ENCODE results near the gene CALM3. TPM values are rescaled to one million over a fixed set of nuclear protein-coding genes. Genes with fewer than 3 reads are reported as not detected.

CALM3 gene
- total RNA-seq, 2 donors from 2014 or later = 70.5 to 79.6 TPM

GRCh38 chr19:46617601-46618000 is 16.5 kb downstream of the CALM3 start:
- 39 to 48% methylated on average over 6 of the region's 6 CpGs for WGBS, 2 donors
- H3K27ac ChIP-seq = peak overlapping the region; percentile 66 to 92 (median 76)
- ATAC-seq (no peak), DNase-seq (peak in 1 of 4 donors; percentile 30)
- no peaks in the 10 kb centered on the region for H3K27me3 ChIP-seq
- no peak overlapping the region for H3K4me3 ChIP-seq
- no peaks in the 10 kb centered on the region for H3K36me3 ChIP-seq (replicated peaks in 1 of 2; ENCODE audit: insufficient read depth in 1 of 2, low read depth in 2 of 2)
- TF ChIP-seq POLR2A (IDR thresholded peaks at IDR 0.05) (no peak), CTCF (IDR thresholded peaks at IDR 0.05) (no peak)
- H3K9me3 ChIP-seq = no peaks in the 10 kb centered on the region
- H3K4me1 ChIP-seq = peaks cover 49% of the 10 kb centered on the region
- intact Hi-C loops (cut with DNase I) = no loop called here

GRCh38 chr19:46618670-46619231 is 17.6 kb downstream of the CALM3 start:
- Histone ChIP-seq H3K36me3 (replicated peaks in 1 of 2; ENCODE audit: insufficient read depth in 1 of 2, low read depth in 2 of 2) (no peaks in the 10 kb centered on the region), H3K27ac (peak overlapping the region; percentile 52 to 92 (median 75)), H3K4me3 (no peak overlapping the region), H3K4me1 (peaks cover 49% of the 10 kb centered on the region), H3K27me3 (no peaks in the 10 kb centered on the region), H3K9me3 (no peaks in the 10 kb centered on the region)
- TF ChIP-seq POLR2A (IDR thresholded peaks at IDR 0.05) (no peak), CTCF (IDR thresholded peaks at IDR 0.05) (no peak)
- DNase-seq (peak; percentile 78 to 92 (median 83)), ATAC-seq (peak; percentile 86)
- intact Hi-C loops (cut with DNase I) = no loop called here
- 14 to 31% methylated on average over 9 of the region's 9 CpGs for WGBS, 2 donors

GRCh38 chr19:46620267-46620666 is 19.1 kb downstream of the CALM3 start:
- WGBS, 2 donors = 95% methylated on average over 3 of the region's 3 CpGs
- peaks cover 43% of the 10 kb centered on the region for H3K4me1 ChIP-seq
- no peak for TF ChIP-seq CTCF (IDR thresholded peaks at IDR 0.05)
- TF ChIP-seq POLR2A (IDR thresholded peaks at IDR 0.05) = no peak
- DNase-seq = no peak
- no peaks in the 10 kb centered on the region for H3K36me3 ChIP-seq (replicated peaks in 1 of 2; ENCODE audit: insufficient read depth in 1 of 2, low read depth in 2 of 2)
- intact Hi-C loops (cut with DNase I) = no loop called here
- no peaks in the 10 kb centered on the region for H3K9me3 ChIP-seq
- no peaks in the 10 kb centered on the region for H3K27me3 ChIP-seq
- H3K4me3 ChIP-seq = no peak overlapping the region
- peak overlapping the region in 1 of 4 donors; percentile 14 for H3K27ac ChIP-seq
- ATAC-seq = no peak

- Histone ChIP-seq H3K27me3 (no peaks in the 10 kb centered on the region), H3K4me3 (no peak overlapping the region), H3K27ac (no peak overlapping the region), H3K4me1 (peaks cover 42% of the 10 kb centered on the region), H3K9me3 (no peaks in the 10 kb centered on the region), H3K36me3 (replicated peaks in 1 of 2; ENCODE audit: insufficient read depth in 1 of 2, low read depth in 2 of 2) (no peaks in the 10 kb centered on the region)
- TF ChIP-seq CTCF (IDR thresholded peaks at IDR 0.05) (no peak), POLR2A (IDR thresholded peaks at IDR 0.05) (no peak)
- intact Hi-C loops (cut with DNase I) = no loop called here
- ATAC-seq = no peak
- 64 to 83% methylated on average over 6 of the region's 6 CpGs for WGBS, 2 donors
- DNase-seq = no peak
These were observed 19.6 kb downstream of the CALM3 start for GRCh38 chr19:46620716-46621115.
